LHCN-M2 (cell line): Measurements from ENCODE around the gene GPSM1. TPM values are rescaled to one million over a fixed set of nuclear protein-coding genes. Genes with fewer than 3 reads are reported as not detected.

ENCODE experiments used
- total RNA-seq: library from RNA; depleted of rRNA; stranded (reverse); fragments of >200 nt; gene quantifications from 2 replicates; pipeline ENCODE4 v1.2.3, GENCODE V29; 2014; rRNA removed

The GPSM1 gene
- total RNA-seq, 1 experiment from 2014 or later = 34.1 TPM

Other genes starting within 250 kb of the GPSM1 start
- 29.0 and 34.4 TPM in 2 replicates for gene NACC2, start 232.2 kb upstream of the GPSM1 start, total RNA-seq
- 54.7 TPM in 2 replicates for gene TMEM250, start 208.7 kb upstream of the GPSM1 start, total RNA-seq
- gene LHX3, start 122.4 kb upstream of the GPSM1 start, total RNA-seq = not detected in 2 replicates
- 17.9 and 20.9 TPM in 2 replicates for gene QSOX2, start 81.7 kb upstream of the GPSM1 start, total RNA-seq
- not detected in 2 replicates for gene CCDC187, start 23.4 kb upstream of the GPSM1 start, total RNA-seq
- gene DNLZ, start 36.2 kb downstream of the GPSM1 start, total RNA-seq = 51.2 and 52.0 TPM in 2 replicates
- gene CARD9, start 46.1 kb downstream of the GPSM1 start, total RNA-seq = 0.19 and 0.86 TPM in 2 replicates
- 9.2 and 9.4 TPM in 2 replicates for gene SNAPC4, start 72.6 kb downstream of the GPSM1 start, total RNA-seq
- 66.4 and 66.5 TPM in 2 replicates for gene ENTR1, start 83.1 kb downstream of the GPSM1 start, total RNA-seq
- gene PMPCA, start 83.1 kb downstream of the GPSM1 start, total RNA-seq = 46.9 and 54.2 TPM in 2 replicates
- 13.5 and 14.2 TPM in 2 replicates for gene INPP5E, start 112.3 kb downstream of the GPSM1 start, total RNA-seq
- 25.5 and 28.9 TPM in 2 replicates for gene SEC16A, start 155.5 kb downstream of the GPSM1 start, total RNA-seq
- 9.1 and 10.8 TPM in 2 replicates for gene NOTCH1, start 218.5 kb downstream of the GPSM1 start, total RNA-seq